CD4-positive, alpha-beta T cell treated with Interleukin-2 at 100 ng/mL for 4 hours (primary cell): Measurements from ENCODE around the gene STK24.
A peak's percentile ranks its signal among the peaks of the same experiment; 100 is the strongest.

ENCODE experiments used
- DNase-seq: peaks from one replicate; pipeline ENCODE4 v3.0.0-alpha.2; 2020; ENCODE audit warnings: low spot score

STK24 gene

DNA sequence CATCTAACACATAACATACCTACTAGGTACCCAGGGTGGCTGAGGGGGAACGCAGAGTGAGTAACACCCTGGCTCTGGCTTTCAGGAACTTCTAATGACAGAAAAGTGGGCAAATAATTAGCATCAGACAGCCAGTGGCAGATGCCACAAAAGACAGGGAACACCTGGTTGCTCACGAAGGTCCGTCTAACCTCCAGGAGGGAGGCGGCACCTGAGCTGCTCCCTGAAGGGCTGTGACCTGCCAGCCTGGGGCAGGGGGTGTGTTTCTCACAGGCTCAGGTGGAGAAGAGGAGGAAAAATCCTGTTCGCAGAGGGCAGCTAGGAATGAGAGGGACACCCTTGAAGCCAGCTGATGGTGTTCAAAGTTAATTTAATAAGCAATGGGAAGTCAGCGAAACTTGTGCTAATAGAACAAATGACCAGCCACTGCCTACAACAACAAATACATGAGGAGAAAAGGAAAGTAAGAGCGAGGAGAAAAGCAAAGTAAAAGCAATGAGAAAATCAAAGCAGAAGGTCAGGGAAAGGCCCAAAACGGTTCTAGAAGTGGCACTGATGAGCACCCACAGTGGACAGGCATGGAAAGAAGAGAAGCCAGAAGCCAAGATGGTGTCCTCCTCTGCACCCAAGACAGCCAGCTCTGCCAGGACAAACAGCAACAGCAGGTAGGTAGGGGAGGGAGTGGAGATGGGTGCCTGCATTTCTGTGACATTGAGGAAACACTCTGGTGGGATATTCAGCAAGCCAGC, 87.3 kb downstream of the STK24 start:
- no peak for DNase-seq

DNA sequence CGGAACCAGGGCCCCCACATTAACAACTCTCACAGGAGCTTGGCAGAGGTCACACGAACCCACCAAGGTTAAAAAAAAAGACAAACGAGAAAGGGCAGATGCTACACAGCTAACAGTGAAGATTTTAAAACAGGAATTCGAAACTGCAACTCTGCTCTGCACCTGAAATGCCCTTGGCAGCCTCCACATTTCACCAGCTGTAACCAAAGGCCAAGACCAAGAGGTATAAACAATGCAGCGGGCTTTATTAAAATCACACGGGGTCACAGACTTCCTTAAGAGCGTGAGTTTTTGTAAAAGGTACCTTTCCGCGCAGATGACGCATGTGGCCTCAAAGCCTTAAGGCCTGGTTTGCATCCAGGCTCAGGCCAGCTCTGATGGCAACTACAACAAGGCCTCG, 88.2 kb downstream of the STK24 start:
- no peak for DNase-seq

DNA sequence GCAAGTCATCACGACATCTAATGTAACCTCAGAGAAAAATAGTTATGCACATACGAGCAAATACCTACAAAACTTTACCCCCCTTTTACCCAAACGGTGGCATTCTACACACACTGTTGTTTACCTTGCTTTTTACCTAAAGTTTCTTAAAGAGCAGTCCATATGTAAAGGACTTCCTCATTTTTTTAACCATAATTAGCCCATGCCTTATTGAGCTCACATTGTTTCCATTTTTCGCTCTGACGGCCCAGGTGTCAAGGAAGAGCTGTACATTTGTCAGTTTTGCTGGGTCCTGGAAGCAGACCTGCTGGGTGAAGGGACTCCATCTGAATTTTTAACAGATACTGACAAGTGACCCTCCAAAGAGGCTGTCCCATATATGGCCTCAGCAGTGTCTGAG, 89.4 kb downstream of the STK24 start:
- DNase-seq: no peak

DNA sequence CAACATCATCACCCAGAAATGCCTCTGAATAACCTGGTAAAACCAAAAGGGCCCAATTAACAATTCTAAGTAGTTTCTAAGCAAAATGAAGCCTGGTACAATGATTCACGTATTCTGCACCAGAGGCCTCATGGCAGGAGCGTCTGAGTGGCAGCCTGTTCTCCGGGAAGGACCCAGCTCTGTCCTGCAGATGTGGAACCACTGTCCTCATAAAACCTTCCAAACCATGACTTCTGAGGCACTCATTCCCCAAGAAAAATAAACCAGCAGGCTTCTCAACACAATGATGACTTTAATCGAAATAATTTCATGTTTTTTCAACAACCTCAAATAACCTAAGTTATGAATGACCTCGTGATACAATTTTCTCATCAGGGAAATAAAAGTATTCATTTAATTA, 89.9 kb downstream of the STK24 start:
- DNase-seq: no peak

DNA sequence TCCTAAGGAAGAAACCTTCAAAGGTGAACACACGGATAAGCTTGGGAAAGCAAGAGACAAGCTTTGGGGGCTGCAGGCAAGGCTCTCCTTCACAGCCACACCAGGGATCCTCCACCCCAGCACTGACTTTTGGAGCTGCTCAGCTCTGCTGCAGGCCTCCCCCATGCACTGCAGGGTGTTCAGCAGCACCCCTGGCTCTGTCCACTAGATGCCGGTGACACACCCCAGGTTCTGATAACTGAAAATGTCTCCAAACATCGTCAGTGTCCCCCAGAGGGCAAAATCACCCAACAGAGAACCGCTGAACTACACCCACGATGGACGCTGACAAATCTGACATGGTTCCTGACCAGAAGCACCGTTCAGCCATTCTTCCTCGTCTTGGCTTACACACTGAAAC, 90.5 kb downstream of the STK24 start:
- no peak for DNase-seq

DNA sequence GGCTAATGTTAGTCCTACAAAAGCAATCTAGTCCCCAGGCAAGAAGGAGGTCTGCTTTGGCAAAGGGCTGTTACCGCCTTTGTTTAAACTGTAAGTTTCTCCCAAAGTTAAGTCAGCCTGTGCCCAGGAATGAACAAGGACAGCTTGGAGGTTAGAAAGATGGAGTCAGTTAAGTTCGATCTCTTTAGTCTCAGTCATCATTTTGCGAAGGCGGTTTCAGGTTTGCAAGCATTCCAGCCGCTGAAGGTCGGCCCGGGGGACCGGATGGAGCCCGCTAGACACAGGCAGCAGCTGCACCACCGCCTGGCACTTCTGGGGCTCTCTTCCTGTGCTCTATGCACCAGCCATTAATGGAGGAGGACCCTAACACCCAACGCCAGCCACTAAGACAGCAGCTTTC, 91.3 kb downstream of the STK24 start:
- no peak for DNase-seq

DNA sequence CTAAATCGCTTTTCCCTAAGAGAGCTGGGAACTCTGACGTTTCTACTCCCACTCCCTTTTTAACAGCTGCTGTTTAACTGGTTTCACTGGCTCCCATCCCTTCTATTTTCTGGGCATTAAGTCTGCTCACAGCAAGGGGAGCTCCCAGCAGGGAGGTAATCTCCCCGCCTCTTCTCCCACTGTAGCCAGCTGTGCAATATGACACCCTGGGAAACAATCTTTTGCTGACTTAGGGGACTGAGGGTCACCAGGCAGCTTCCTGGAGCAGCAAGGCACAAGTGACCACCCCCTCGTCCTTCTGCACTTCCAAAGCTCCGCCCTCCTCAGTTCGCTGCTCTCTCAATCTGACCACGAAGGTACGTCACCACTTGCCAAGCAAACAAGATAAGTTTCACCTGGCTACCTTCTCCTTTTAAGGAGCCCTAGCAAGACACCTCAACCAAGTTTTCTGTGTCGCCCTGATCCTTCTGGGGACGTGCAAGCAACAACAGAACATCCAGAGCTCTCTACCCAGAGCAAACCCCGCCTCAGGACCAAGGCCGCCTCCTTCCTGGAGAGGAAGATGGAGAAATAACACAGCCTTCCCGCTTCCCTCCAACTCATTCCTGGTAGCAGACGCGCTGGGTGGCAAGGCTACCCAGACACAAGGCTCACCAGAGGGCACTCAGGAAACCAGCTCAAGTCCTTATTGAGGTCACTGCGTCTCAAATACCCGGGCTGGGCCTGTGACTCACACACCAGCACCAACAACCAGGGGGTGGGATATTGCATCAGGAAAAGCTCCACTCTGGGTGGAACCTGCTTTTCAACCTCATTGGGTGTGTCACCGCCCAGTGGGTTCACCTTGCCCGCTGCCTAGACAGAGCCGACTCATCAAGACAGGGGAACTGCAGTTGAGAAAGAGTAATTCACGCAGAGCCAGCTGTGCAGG, 92.4 kb downstream of the STK24 start:
- DNase-seq: peak; percentile 90

DNA sequence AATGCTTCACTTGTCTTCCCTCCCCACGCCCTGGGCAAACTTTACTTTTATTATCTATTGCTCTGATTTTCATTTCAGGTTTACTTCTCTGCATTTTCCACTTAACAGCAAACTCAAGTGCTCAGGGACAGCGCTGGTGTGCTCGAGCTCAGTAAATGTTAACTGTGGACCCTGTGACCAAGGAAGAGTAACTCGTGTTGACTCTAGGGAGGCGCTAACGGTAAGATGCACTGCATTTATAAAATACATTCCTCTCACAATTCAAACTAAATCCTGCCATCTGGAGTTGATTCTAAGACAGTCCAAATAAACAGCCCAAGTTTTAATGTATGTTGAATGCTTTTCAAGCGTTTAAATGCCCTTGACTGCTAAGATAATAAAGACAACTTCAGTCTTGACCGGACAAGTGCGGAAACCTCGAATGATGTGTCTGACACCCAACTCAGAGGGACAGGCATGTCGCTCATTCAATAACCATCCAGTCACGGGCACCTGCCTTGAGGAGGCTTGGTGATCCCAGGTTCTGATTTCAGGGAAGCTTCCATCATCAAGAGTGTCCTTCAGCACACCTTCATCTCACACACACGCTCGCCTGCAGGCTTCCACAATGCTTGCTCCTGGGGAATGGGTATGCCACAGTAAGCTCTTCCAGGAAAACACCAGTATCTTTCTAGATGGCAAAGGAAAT, 93.2 kb downstream of the STK24 start:
- DNase-seq: no peak

DNA sequence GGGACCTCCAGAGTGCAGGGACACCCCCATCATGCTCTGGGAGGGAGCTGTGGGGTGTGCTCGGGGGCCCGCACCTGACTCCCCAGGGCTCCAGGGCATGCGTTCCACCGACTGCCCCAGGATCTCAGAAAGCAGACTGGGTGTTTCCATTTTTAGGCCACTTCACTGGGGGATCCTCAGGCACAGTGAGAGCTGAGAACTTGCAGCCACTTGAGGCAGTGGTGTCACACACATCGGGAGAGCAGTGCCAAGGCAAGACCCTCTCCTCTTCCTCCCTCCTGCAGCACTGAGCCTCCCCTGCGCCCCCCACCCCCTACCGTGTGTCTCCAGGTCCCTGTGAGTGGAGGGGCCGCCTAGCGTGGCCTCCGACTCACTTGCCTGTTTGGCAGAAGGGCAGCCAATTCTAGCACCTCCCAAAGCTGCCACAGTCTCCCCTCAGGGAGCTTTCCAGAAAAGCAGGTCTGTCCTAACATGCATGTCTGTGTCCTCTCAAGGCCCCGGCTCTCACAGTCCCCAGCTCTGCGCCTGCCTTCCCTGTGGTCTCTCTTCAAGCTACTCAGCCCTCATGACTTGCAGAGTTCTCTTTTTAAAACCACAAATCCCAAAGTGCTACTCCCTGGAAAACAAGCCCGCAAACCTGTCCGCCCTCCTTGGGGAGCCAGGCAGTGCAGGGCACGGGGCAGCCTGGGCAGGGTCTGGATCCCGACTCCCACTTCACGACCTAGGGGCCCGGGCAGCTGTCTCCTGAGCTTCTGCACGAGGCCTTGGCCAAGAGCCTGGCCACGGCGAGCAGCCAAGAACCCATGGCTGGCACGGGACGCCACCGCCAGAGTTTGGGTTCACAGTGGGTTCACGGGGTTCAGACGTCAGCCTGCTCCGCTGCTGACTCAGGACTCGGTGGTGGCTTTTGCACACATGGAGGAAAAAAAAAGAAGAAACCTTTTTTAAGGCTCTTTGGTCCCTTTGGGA, 94.1 kb downstream of the STK24 start:
- no peak for DNase-seq

DNA sequence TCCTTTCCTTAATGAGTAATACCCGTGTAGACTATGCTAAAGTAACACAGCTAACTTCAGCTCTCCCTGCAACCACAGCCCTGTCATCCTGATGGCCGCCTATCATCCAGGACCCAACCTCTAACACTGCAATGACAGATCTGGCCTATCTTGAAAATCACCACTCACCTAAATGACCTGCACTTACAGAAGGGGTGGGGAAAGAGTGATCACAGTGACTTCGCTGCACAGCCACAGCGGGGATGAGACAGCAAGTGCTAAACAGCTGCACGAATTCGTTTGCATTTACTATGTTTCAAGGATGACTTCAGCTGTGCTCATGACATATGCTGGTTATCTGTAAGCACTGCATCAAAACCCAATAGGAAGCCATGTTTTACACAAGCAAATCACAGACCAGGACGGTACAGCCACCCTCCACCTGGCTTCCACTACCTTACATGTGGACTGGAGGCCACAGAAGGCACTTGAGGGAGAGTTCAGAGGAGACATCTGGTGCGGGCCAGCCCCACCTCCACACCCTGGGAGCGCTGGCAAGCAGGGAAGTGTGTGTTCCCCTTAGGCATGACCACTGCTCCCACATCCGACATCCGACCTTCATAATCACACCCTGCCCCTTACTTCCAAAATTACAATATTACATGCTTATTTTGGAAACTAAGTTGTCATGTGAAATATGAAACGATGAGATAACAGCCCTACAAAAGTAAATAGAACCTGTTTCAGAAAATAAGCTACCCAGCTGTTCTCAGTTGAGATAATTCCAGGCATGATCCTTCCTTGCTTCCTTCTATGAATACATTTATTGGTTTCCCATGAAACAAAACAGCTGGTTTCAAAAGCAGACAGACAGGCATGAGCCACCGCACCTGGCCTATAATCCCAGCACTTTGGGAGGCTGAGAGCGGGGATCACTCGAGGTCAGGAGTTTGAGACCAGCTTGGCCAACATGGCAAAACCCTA, 95.7 kb downstream of the STK24 start:
- peak; percentile 49 for DNase-seq

DNA sequence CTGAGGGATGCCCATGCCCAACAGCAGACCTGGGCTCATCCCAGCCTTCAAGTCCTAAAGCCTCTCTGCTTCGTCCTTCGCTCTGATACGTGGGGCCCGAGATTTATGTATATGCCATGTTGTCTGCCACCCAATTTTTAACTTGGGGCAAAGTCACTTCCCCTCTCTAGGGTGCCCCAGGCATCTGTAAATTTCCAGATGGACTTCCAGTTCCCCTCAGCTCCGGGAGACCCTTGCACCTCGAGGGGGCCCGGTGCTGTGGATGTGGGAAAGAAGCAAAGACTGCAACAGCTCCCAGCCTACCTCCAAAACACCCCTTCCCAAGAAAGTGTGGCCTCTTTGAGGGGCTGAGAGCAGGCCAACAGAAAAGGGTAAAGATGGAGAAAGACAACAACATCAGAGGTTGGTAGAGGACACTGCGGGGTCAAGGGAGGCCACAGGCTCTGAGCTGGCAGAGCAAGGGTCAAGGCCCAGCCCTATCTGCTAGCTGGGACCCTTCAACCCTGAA, 97.4 kb downstream of the STK24 start:
- no peak for DNase-seq

DNA sequence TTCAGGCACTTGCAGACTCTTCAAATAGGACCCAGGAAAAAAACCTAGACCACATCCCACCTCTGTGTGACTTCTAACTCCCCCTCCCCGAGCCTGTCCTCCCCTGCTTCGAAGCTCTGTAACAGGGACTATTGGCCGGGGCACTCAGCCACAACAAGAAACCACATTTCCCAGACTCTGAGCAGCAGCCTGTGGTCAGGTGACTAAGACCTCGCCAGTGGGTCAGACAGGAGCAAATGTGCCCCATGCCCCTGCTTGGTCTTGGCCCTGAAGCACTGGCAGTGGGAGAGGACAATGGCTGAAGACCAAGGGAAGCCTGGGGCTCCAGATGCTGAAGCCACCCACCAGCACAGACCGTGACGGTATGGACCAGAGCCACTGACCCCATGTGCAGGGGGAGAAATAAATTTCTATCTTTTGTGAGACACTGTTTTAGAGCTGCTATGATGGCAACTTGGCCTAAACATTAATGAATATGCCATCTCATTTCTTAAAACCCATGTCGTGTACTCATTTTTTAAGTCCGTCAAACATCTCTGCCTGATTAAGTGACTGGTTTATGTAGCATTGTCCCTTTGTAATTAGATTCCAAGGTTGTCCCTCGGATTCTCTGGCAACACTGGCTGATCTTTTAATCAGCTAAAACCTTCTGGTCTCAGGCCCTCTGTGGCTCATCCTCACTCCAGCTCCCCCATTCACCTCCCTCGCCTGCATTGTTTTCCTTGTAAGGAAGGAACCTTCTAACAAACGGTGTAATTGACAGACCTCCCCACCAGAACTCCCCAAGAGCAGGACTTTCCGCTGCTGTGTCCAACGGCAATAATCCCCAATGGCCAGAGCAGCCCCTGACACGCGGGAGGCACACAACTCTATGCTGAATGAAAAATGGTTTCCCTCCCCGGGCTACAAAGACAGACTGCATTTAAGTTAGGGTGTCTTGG, 98.4 kb downstream of the STK24 start:
- peak; percentile 33 for DNase-seq

DNA sequence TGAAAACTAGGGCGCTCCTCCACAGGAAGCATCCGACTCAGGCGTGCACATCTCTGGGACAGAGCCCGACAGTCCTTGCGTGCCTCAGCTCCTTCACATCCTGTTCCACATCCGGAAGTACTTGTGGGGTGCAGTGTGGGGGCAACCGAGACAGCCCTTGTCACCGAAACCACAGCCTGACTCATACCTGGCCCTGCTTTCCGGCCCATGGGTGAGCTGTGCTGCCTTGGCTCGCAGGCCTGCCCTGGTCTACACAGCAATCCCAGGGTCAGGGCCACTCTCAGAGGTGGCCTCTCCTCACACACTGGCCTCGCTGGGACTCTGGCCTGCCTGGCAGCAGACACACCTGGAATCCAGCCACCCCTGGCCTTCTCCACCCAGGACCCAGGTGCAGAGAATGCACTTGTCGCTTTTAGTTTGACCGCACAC, 100.4 kb downstream of the STK24 start:
- peak; percentile 91 for DNase-seq

DNA sequence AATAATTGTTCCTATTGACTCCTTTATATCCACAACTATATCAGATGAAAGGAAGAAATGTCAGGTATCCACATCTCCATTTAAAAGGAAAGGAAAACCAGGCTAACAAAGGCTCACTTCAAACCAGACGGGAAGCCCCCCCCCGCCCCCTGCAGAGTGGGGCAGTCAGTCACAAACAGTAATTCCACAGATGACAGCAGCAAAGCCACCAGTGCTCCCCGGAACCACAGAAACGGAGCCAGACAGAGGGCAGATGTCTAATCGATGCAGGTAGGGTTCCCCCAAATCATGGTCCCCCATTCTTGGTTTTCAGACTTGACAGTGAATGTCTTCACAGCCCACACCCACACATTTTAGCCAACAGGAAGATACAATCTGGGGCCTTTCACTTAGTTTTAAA, 100.8 kb downstream of the STK24 start:
- no peak for DNase-seq

DNA sequence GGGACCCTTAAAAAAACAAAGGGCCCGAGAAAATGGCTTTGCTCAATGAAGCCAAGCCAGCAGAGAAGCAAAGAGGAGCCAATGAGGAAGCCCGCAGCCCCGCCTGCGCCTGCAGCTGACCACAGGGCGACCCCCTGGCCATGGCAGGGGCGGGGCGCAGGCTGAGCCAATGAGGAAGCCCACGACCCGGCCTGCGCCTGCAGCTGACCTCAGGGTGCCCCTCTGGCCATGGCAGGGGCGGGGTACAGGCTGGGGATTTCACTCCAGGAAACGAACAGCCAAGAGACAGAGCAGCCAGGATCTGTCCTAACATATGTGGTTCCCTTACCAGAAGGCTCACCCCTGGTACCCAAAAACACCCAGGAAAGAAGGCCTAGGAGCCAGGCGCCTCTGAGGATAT, 101.4 kb downstream of the STK24 start:
- DNase-seq: no peak

DNA sequence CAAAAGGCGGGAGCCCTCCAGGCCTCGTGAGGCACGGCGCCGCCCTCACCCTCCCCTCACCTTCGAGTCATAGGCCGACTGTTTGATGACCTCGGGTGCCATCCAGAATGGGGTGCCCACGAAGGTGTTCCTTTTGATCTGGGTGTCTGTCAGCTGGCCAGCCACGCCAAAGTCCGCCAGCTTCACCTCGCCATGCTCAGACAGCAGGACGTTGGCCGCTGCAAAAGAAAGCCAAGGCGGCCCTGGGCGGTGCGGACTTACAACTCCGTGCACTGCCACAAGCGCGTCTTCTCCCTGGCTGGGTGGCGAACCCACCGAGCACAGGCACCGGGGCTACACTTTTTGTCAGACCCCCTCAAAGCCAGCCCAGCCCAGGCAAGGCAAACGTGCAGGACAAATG, 102.1 kb downstream of the STK24 start:
- no peak for DNase-seq

DNA sequence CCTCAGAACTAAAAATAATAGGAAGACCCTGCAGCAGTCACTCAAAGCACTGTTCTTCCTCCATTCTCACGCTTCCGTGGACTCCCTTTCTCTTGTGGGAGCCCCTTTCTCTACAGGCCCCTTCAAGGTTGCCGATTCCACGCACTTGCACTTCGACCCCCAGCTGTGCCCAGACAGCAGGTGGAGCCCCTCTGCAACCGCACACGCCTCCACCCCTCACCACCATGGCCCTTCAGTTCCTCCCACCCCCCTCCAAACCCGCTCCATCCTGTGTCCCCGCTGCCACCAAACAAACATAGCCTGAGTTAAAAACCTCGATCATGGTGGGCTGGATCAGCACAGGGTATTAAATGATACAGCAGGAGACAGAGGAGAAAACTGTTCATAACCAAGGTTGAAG, 102.6 kb downstream of the STK24 start:
- no peak for DNase-seq

DNA sequence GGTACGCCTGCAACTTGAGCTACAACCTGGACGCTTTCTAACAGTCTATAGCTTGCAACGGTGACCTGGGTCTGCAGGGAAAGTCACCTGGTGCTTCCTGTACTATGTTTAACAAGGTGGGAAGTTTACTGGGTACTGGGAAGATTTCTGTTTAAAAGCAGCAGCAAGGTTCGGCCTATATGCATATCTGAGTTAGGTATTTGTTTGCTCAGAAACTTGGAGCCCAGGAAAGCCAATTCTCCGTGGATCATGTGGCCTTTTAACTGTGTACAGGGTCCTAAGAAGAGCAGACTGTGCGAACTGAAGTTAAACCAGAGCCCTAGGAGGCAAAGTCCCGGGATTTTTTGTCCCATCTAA, 103.1 kb downstream of the STK24 start:
- DNase-seq: no peak

DNA sequence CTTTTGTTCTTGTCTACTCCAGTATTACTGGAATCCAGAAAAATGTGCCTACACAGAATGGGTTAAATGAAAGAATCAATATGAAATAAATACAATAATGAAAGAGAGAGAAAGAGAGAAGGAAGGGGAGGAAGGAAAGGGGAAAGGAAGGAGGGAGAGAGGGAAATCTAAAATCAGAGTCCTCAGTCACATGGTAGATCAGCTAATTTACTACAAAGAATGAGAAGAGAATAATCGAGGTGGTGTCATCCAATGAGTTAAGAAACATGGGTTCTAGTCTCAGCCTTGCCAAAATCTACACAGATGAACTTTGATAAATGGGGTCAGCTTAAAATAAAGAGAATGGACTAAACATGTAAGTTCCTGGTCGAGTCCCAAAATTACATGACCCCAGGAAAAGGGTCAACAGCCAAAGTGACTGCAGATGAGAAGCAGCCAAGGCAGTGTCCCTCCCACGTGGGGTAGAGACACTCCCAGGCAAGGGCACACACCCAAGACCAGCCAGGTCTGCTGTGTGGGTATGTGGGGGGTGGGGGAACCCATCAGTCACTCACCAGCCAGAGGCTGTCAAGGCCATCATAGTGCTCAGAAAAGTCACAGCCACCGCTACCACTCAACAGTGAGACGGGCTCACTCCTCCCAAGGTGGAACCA, 103.6 kb downstream of the STK24 start:
- DNase-seq: no peak
